GM23338 (cell line): Measurements from ENCODE around the gene ANKLE2.

Experiments
- CREB1 ChIP-seq: fragments of 250-450 bp; sonication (Bioruptor Pico); IDR thresholded peaks from 2 replicates; pipeline ENCODE4 v1.5.0; 2020; ENCODE audit warnings: low read depth, mild to moderate bottlenecking, moderate library complexity
- EZH2 ChIP-seq: fragments of 200-600 bp; sonication (generic); IDR thresholded peaks from one replicate; pipeline ENCODE4 v1.8.0; 2017; ENCODE audit warnings: antibody characterized with exemption, mild to moderate bottlenecking, low read depth; ENCODE audit not compliant: unreplicated experiment
- EZH2phosphoT487 ChIP-seq: fragments of 200-600 bp; sonication (generic); IDR thresholded peaks from one replicate; pipeline ENCODE4 v1.8.1; 2018; ENCODE audit warnings: antibody characterized with exemption; ENCODE audit not compliant: unreplicated experiment
- JUNB ChIP-seq: IDR thresholded peaks from one replicate; pipeline ENCODE4 v1.6.1; 2016; ENCODE audit warnings: antibody characterized with exemption; ENCODE audit not compliant: unreplicated experiment
- POLR2AphosphoS5 ChIP-seq: IDR thresholded peaks from 2 replicates; pipeline ENCODE4 v1.6.1; 2016; ENCODE audit warnings: antibody characterized with exemption, low read depth
- STAT1 ChIP-seq: IDR thresholded peaks from one replicate; pipeline ENCODE4 v1.6.1; 2016; ENCODE audit warnings: antibody characterized with exemption; ENCODE audit not compliant: unreplicated experiment
- ZNF114 ChIP-seq: fragments of 250-450 bp; sonication (Bioruptor Pico); IDR thresholded peaks from 2 replicates; pipeline ENCODE4 v1.5.0; 2020; ENCODE audit warnings: mild to moderate bottlenecking, moderate library complexity
- ZNF331 ChIP-seq: fragments of 250-450 bp; sonication (Bioruptor Pico); IDR thresholded peaks from 2 replicates; pipeline ENCODE4 v1.5.0; 2020; ENCODE audit warnings: low read depth, mild to moderate bottlenecking, moderate library complexity
- TF ChIP-seq, protein P1 (sequence below), 2 experiments: fragments of 200-600 bp in 1 of 2; sonication (generic) in 1 of 2; conservative IDR thresholded peaks; 2 replicates each; pipeline versions ENCODE4 v1.5.1 to v1.6.1; 2016 to 2017; ENCODE audit warnings: antibody characterized with exemption in 2 of 2, low read depth in 2 of 2, mild to moderate bottlenecking in 2 of 2, moderate library complexity in 1 of 2
- TF ChIP-seq, protein P2 (sequence below): IDR thresholded peaks from one replicate; pipeline ENCODE4 v1.6.1; 2018; ENCODE audit warnings: antibody characterized with exemption; ENCODE audit not compliant: unreplicated experiment

- TF ChIP-seq, protein P1, sequence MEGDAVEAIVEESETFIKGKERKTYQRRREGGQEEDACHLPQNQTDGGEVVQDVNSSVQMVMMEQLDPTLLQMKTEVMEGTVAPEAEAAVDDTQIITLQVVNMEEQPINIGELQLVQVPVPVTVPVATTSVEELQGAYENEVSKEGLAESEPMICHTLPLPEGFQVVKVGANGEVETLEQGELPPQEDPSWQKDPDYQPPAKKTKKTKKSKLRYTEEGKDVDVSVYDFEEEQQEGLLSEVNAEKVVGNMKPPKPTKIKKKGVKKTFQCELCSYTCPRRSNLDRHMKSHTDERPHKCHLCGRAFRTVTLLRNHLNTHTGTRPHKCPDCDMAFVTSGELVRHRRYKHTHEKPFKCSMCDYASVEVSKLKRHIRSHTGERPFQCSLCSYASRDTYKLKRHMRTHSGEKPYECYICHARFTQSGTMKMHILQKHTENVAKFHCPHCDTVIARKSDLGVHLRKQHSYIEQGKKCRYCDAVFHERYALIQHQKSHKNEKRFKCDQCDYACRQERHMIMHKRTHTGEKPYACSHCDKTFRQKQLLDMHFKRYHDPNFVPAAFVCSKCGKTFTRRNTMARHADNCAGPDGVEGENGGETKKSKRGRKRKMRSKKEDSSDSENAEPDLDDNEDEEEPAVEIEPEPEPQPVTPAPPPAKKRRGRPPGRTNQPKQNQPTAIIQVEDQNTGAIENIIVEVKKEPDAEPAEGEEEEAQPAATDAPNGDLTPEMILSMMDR (conservative IDR thresholded peaks at IDR 0.05; ENCODE audit: low read depth in 2 of 2), result no peak
- TF ChIP-seq POLR2AphosphoS5 (no peak), EZH2phosphoT487 (no peak), STAT1 (no peak), CREB1 (no peak), EZH2 (no peak), JUNB (no peak), ZNF331 (no peak), ZNF114 (CRISPR knock-in tag) (no peak)
- TF ChIP-seq, protein P2, sequence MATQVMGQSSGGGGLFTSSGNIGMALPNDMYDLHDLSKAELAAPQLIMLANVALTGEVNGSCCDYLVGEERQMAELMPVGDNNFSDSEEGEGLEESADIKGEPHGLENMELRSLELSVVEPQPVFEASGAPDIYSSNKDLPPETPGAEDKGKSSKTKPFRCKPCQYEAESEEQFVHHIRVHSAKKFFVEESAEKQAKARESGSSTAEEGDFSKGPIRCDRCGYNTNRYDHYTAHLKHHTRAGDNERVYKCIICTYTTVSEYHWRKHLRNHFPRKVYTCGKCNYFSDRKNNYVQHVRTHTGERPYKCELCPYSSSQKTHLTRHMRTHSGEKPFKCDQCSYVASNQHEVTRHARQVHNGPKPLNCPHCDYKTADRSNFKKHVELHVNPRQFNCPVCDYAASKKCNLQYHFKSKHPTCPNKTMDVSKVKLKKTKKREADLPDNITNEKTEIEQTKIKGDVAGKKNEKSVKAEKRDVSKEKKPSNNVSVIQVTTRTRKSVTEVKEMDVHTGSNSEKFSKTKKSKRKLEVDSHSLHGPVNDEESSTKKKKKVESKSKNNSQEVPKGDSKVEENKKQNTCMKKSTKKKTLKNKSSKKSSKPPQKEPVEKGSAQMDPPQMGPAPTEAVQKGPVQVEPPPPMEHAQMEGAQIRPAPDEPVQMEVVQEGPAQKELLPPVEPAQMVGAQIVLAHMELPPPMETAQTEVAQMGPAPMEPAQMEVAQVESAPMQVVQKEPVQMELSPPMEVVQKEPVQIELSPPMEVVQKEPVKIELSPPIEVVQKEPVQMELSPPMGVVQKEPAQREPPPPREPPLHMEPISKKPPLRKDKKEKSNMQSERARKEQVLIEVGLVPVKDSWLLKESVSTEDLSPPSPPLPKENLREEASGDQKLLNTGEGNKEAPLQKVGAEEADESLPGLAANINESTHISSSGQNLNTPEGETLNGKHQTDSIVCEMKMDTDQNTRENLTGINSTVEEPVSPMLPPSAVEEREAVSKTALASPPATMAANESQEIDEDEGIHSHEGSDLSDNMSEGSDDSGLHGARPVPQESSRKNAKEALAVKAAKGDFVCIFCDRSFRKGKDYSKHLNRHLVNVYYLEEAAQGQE, result no peak
Observed at GRCh38 chr12:132715874-132716273, 45.8 kb downstream of the ANKLE2 start.
